ENCODE results near the gene PEX11B.

PEX11B gene

GRCh38 chr1:145877923-145878486, 40.5 kb downstream of the PEX11B start:
- no peak for TF ChIP-seq CTCF (IDR thresholded peaks at IDR 0.05; ENCODE audit: borderline replicate concordance, control extremely low read depth, extremely low read depth, insufficient read depth, missing control alignments)
- DNase-seq (ENCODE audit: low spot score) = no peak
- in situ Hi-C loops (cut with MboI; ENCODE audit: low sequenced_read_pairs, unreplicated experiment) = no loop called here

GRCh38 chr1:145874646-145875045, 43.9 kb downstream of the PEX11B start:
- DNase-seq (ENCODE audit: low spot score) = no peak
- in situ Hi-C loops (cut with MboI; ENCODE audit: low sequenced_read_pairs, unreplicated experiment) = no loop called here
- no peak for TF ChIP-seq CTCF (IDR thresholded peaks at IDR 0.05; ENCODE audit: borderline replicate concordance, control extremely low read depth, extremely low read depth, insufficient read depth, missing control alignments)

- in situ Hi-C loops (cut with MboI; ENCODE audit: low sequenced_read_pairs, unreplicated experiment) = no loop called here
- TF ChIP-seq CTCF (IDR thresholded peaks at IDR 0.05; ENCODE audit: borderline replicate concordance, control extremely low read depth, extremely low read depth, insufficient read depth, missing control alignments) = no peak
- peak; percentile 74 for DNase-seq (ENCODE audit: low spot score)
Measured at GRCh38 chr1:145871994-145872924, 46.3 kb downstream of the PEX11B start.

- no peak for TF ChIP-seq CTCF (IDR thresholded peaks at IDR 0.05; ENCODE audit: borderline replicate concordance, control extremely low read depth, extremely low read depth, insufficient read depth, missing control alignments)
- DNase-seq (ENCODE audit: low spot score) = no peak
- in situ Hi-C loops (cut with MboI; ENCODE audit: low sequenced_read_pairs, unreplicated experiment) = no loop called here
Measured at GRCh38 chr1:145868232-145868631, 50.3 kb downstream of the PEX11B start.

GRCh38 chr1:145863282-145864018, 55.1 kb downstream of the PEX11B start:
- no peak for DNase-seq (ENCODE audit: low spot score)
- in situ Hi-C loops (cut with MboI; ENCODE audit: low sequenced_read_pairs, unreplicated experiment) = no loop called here
- TF ChIP-seq CTCF (IDR thresholded peaks at IDR 0.05; ENCODE audit: borderline replicate concordance, control extremely low read depth, extremely low read depth, insufficient read depth, missing control alignments) = no peak
